H1 (cell line): ENCODE results near the gene ZNF346. TPM values are rescaled to one million over a fixed set of nuclear protein-coding genes. Genes with fewer than 3 reads are reported as not detected.

ENCODE experiments used
- CTCF ChIA-PET: fragments of 300-600 bp; sonication (Branson Sonifier 250); formaldehyde crosslinking; loops from one replicate; lab custom pipeline; 2021; ENCODE audit not compliant: partially characterized antibody; lab: Charles Lee
- POLR2A ChIA-PET: fragments of 300-600 bp; sonication (Branson Sonifier 250); formaldehyde crosslinking; loops from one replicate; lab custom pipeline; 2021; ENCODE audit warnings: inconsistent platforms; ENCODE audit not compliant: partially characterized antibody; lab: Charles Lee
- DNase-seq, 2 experiments: peaks; one replicate each; pipeline versions ENCODE4 v3.0.0 to v3.0.0-alpha.2; 2010 to 2022; ENCODE audit warnings: low spot score in 2 of 2, low read depth in 1 of 2, mixed read lengths in 1 of 2
- FAIRE-seq: peaks from 2 replicates; lab custom pipeline; 2011; peaks lifted over from hg19 to GRCh38; lab: Jason Lieb, UNC
- H2AFZ ChIP-seq: 2 replicates; pipeline ENCODE4 v1.8.1; 2012; ENCODE audit warnings: low read length, inconsistent platforms
- H2AK5ac ChIP-seq: 2 replicates; pipeline ENCODE4 v1.6.1; 2013; ENCODE audit warnings: low read depth, low read length
- H2BK120ac ChIP-seq: replicated peaks from 2 replicates; pipeline ENCODE3; 2013; ENCODE audit warnings: low read depth, low read length, inconsistent platforms
- H2BK12ac ChIP-seq: 2 replicates; pipeline ENCODE4 v1.6.1; 2013; ENCODE audit warnings: low read depth, low read length
- H2BK15ac ChIP-seq: 2 replicates; pipeline ENCODE4 v1.6.1; 2013; ENCODE audit warnings: low read length
- H2BK20ac ChIP-seq: 2 replicates; pipeline ENCODE4 v1.6.1; 2013; ENCODE audit warnings: low read length
- H2BK5ac ChIP-seq: 2 replicates; pipeline ENCODE4 v1.6.1; 2013; ENCODE audit warnings: low read depth, low read length
- H3K14ac ChIP-seq: 2 replicates; pipeline ENCODE4 v1.6.1; 2013; ENCODE audit warnings: inconsistent platforms; ENCODE audit not compliant: insufficient read length
- H3K18ac ChIP-seq: 2 replicates; pipeline ENCODE4 v1.6.1; 2013; ENCODE audit warnings: low read length; ENCODE audit errors: extremely low read depth
- H3K23ac ChIP-seq: 2 replicates; pipeline ENCODE4 v1.6.1; 2013; ENCODE audit warnings: inconsistent platforms; ENCODE audit not compliant: insufficient read length
- H3K23me2 ChIP-seq: 2 replicates; pipeline ENCODE4 v1.6.1; 2013; ENCODE audit warnings: low read depth, low read length
- H3K27ac ChIP-seq: 2 replicates; pipeline ENCODE4 v1.6.1; 2011; ENCODE audit warnings: low read depth, low read length, inconsistent platforms
- H3K27me3 ChIP-seq, 4 experiments: replicated peaks in 1 of 4; 1 replicate in 1 of 4; 2 replicates in 3 of 4; pipeline versions ENCODE4 v1.6.1 to v1.8.1; 2011 to 2013; ENCODE audit warnings: low read length in 3 of 4, mild to moderate bottlenecking in 3 of 4, inconsistent platforms in 2 of 4, mixed read lengths in 2 of 4, moderate library complexity in 1 of 4; ENCODE audit not compliant: control insufficient read depth in 3 of 4, insufficient read depth in 3 of 4; ENCODE audit errors: extremely low read depth in 1 of 4
- H3K36me3 ChIP-seq, 4 experiments: 2 replicates each; pipeline versions ENCODE4 v1.6.1 to v1.8.1; 2011 to 2013; ENCODE audit warnings: mild to moderate bottlenecking in 4 of 4, low read length in 3 of 4, moderate library complexity in 2 of 4, control low read depth in 1 of 4, inconsistent platforms in 1 of 4; ENCODE audit not compliant: insufficient read depth in 4 of 4, control insufficient read depth in 2 of 4
- H3K4ac ChIP-seq: replicated peaks from 2 replicates; pipeline ENCODE3; 2013; ENCODE audit warnings: low read length, low read depth, mixed read lengths, inconsistent platforms; ENCODE audit not compliant: insufficient read length
- H3K4me1 ChIP-seq, 4 experiments: replicated peaks in 1 of 4; 1 replicate in 1 of 4; 2 replicates in 3 of 4; pipeline versions ENCODE4 v1.6.1 to v1.8.1; 2011 to 2013; ENCODE audit warnings: low read length in 3 of 4, inconsistent platforms in 2 of 4, mixed read lengths in 1 of 4; ENCODE audit not compliant: insufficient read depth in 4 of 4, control insufficient read depth in 3 of 4
- H3K4me2 ChIP-seq, 2 experiments: 2 replicates each; pipeline versions ENCODE4 v1.6.1 to v1.8.1; 2011 to 2013; ENCODE audit warnings: low read depth in 2 of 2, low read length in 2 of 2, control low read depth in 1 of 2, inconsistent platforms in 1 of 2, mild to moderate bottlenecking in 1 of 2; ENCODE audit not compliant: insufficient read depth in 1 of 2
- H3K4me3 ChIP-seq, 4 experiments: fragments of 200-600, 300-600 bp in 1 of 4; sonication (generic), shearing (Covaris generic), sonication (Bioruptor Twin) in 1 of 4; 2 replicates each; pipeline versions ENCODE4 v1.5.1 to v1.8.1; 2011 to 2016; ENCODE audit warnings: low read length in 4 of 4, low read depth in 3 of 4, control low read depth in 2 of 4, inconsistent platforms in 2 of 4, mild to moderate bottlenecking in 2 of 4, mixed read lengths in 1 of 4, moderate library complexity in 1 of 4; ENCODE audit not compliant: insufficient read depth in 2 of 4; ENCODE audit errors: extremely low read depth in 1 of 4
- H3K56ac ChIP-seq: replicated peaks from 2 replicates; pipeline ENCODE3; 2013; ENCODE audit warnings: low read depth, mild to moderate bottlenecking, mixed read lengths, low read length, inconsistent platforms; ENCODE audit not compliant: insufficient read length
- H3K79me1 ChIP-seq: 2 replicates; pipeline ENCODE4 v1.6.1; 2013; ENCODE audit warnings: low read depth, low read length, control low read depth
- H3K79me2 ChIP-seq, 2 experiments: 2 replicates each; pipeline versions ENCODE4 v1.6.1 to v1.8.1; 2012 to 2013; ENCODE audit warnings: low read length in 2 of 2, mild to moderate bottlenecking in 2 of 2, inconsistent platforms in 1 of 2; ENCODE audit not compliant: insufficient read depth in 2 of 2, control insufficient read depth in 1 of 2
- H3K9ac ChIP-seq, 4 experiments: replicated peaks in 1 of 4; 1 replicate in 1 of 4; 2 replicates in 3 of 4; pipeline versions ENCODE4 v1.6.1 to v1.8.1; 2011 to 2013; ENCODE audit warnings: low read depth in 3 of 4, low read length in 3 of 4, control low read depth in 2 of 4, mild to moderate bottlenecking in 2 of 4, moderate library complexity in 2 of 4, inconsistent platforms in 1 of 4; ENCODE audit errors: extremely low read depth in 1 of 4
- H3K9me3 ChIP-seq, 2 experiments: 2 replicates each; pipeline versions ENCODE4 v1.6.1 to v1.8.1; 2012 to 2013; ENCODE audit warnings: mild to moderate bottlenecking in 2 of 2, moderate library complexity in 2 of 2, control low read depth in 1 of 2, inconsistent platforms in 1 of 2, low read depth in 1 of 2, low read length in 1 of 2, mixed read lengths in 1 of 2; ENCODE audit not compliant: insufficient read depth in 2 of 2
- H4K20me1 ChIP-seq, 2 experiments: replicated peaks in 1 of 2; 2 replicates each; pipeline versions ENCODE3 to v1.8.1; 2011 to 2013; ENCODE audit warnings: inconsistent platforms in 2 of 2, low read length in 2 of 2, mild to moderate bottlenecking in 1 of 2; ENCODE audit not compliant: insufficient read depth in 2 of 2, control insufficient read depth in 1 of 2
- H4K5ac ChIP-seq: 2 replicates; pipeline ENCODE4 v1.6.1; 2013; ENCODE audit warnings: low read length, low read depth, mixed read lengths, inconsistent platforms; ENCODE audit not compliant: insufficient read length
- H4K8ac ChIP-seq: 2 replicates; pipeline ENCODE4 v1.8.0; 2013; ENCODE audit warnings: mild to moderate bottlenecking, moderate library complexity, low read length, inconsistent platforms; ENCODE audit not compliant: insufficient read depth; ENCODE audit errors: extremely low read depth
- H4K91ac ChIP-seq: replicated peaks from 2 replicates; pipeline ENCODE3; 2013; ENCODE audit warnings: low read length, mixed read lengths, inconsistent platforms; ENCODE audit not compliant: insufficient read length
- HDAC6 ChIP-seq: IDR thresholded peaks from one replicate; pipeline ENCODE4 v1.7.1; 2012; ENCODE audit warnings: low read depth, mild to moderate bottlenecking, inconsistent platforms, low read length, moderate library complexity
- RAD21 ChIP-seq, 2 experiments: IDR thresholded peaks in 1 of 2; conservative IDR thresholded peaks in 1 of 2; 2 replicates each; pipeline ENCODE4 v1.6.1; 2011; ENCODE audit warnings: low read depth in 2 of 2, low read length in 2 of 2, improper control_type of control experiment in 1 of 2, inconsistent platforms in 1 of 2, mild to moderate bottlenecking in 1 of 2, moderate library complexity in 1 of 2
- SIX5 ChIP-seq: IDR thresholded peaks from 2 replicates; pipeline ENCODE4 v1.6.1; 2011; ENCODE audit warnings: mild to moderate bottlenecking, low read depth, low read length
- TAF1 ChIP-seq: IDR thresholded peaks from 2 replicates; pipeline ENCODE4 v1.6.1; 2011; ENCODE audit warnings: mild to moderate bottlenecking, low read depth, low read length
- YY1 ChIP-seq: IDR thresholded peaks from 2 replicates; pipeline ENCODE4 v1.6.1; 2011; ENCODE audit warnings: low read depth, mild to moderate bottlenecking, low read length
- WGBS, 2 experiments: shearing (Covaris generic) in 1 of 2; methylation state at CpG; one replicate each; pipeline versions ENCODE4 v1.1.6 to v1.1.7; 2013 to 2015; ENCODE audit warnings: low lambda C conversion rate in 2 of 2, mixed read lengths in 2 of 2, inconsistent platforms in 1 of 2, low coverage in 1 of 2, missing lambda C conversion rate in 1 of 2; ENCODE audit not compliant: insufficient replicate concordance in 2 of 2, insufficient coverage in 1 of 2, insufficient read length in 1 of 2; ENCODE audit errors: extremely low coverage in 1 of 2, missing lambda C conversion rate in 1 of 2; 5-methylcytosine and 5-hydroxymethylcytosine counted together
- polyA plus RNA-seq, 7 experiments: library from polyadenylated mRNA; depleted of rRNA in 3 of 7; stranded (reverse) in 5 of 7; unstranded in 2 of 7; fragments of >200 nt in 5 of 7; fragments of 200-250 nt in 2 of 7; gene quantifications; 1 replicate in 5 of 7; 2 replicates in 1 of 7; 4 replicates in 1 of 7; pipeline versions ENCODE4 v1.2.1 to v1.2.3, GENCODE V29; 2011 to 2013; ENCODE audit warnings: missing spikeins in 2 of 7, mixed read lengths in 2 of 7
- total RNA-seq: library from RNA; stranded (reverse); fragmentation: NEBNext Ultra II Directional; extraction: Animal tissue kit (Norgen Biotek cat#: 25700); gene quantifications from 2 replicates; pipeline ENCODE4 v1.2.1, GENCODE V29; 2021

ZNF346 gene
- total and polyA plus RNA-seq, 2 of the 8 experiments (the other 6 are each of a cell fraction or from before 2014, with no cell fraction given), result 19.9 to 20.8 TPM

DNA sequence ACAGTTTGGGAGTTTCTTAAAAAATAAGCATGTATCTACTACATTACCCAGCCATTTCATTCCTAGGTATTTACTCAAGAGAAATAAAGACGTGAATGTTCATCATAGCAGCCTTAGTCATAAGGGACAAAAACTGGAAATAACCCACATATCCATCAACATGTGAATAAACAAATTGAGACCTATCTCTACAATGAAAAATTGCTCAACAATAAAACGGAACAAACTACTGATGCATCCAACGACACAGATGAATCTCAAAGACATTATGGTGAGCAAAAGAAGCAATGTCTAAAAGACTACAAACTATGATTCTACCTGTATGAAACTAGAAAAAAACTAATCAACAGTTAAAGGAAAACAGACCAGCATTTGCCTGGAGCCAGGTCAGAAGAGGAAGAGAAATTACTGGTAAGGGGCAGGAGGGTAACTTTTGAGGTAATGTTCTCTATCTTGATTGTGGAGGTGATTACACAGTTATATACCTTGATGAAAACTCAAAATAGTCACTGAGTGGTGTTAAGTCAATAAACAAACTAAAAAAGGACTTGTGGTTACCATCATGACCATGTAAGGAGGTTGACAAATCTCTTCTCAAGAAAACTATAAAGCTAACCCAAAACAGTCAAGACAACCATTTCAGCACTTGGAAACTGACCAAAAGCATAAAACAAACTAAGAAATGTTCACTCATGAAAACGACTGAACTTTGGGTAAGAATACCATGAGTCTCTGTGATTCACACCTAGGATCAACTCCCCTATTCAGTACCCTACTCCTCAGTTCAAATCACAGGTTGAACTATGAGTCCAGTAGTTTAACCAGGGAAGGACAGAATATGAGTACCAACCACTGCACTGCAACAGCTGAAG is 26.4 kb upstream of the ZNF346 start:
- FAIRE-seq, result no peak
- Histone ChIP-seq H3K23ac (no peak overlapping the region), H4K20me1 (peaks cover 2 to 5% of the 10 kb centered on the region in 2 experiments), H3K79me2 (peaks cover 20 to 97% of the 10 kb centered on the region in 2 experiments), H3K4me2 (no peak overlapping the region), H3K27me3 (no peaks in the 10 kb centered on the region), H3K4me3 (no peak overlapping the region), H3K36me3 (no peaks in the 10 kb centered on the region), H3K23me2 (no peaks in the 10 kb centered on the region; the same call in 1 of the 2 replicates), H2BK5ac (no peak overlapping the region), H3K56ac (no peak overlapping the region), H3K4me1 (no peaks in the 10 kb centered on the region), H3K27ac (no peak overlapping the region), H3K18ac (no peak overlapping the region), H4K91ac (no peak overlapping the region), H2BK12ac (no peak overlapping the region), H3K14ac (no peak overlapping the region), H4K8ac (no peak overlapping the region), H2BK20ac (no peak overlapping the region), H2AK5ac (no peak overlapping the region), H3K9ac (no peak overlapping the region), H3K79me1 (no peaks in the 10 kb centered on the region), H3K9me3 (peaks cover 4 to 10% of the 10 kb centered on the region in 2 experiments; a peak in 3 of 4 replicates), H2AFZ (no peak overlapping the region), H2BK15ac (no peak overlapping the region), H3K4ac (no peak overlapping the region), H4K5ac (no peak overlapping the region), H2BK120ac (no peak overlapping the region)
- TF ChIP-seq SIX5, result no peak
- no peak for TF ChIP-seq RAD21 (IDR thresholded peaks at IDR 0.05 in 1 of 2, conservative IDR thresholded peaks at IDR 0.05 in 1 of 2; ENCODE audit: low read depth in 2 of 2, low read length in 2 of 2)
- no peak for TF ChIP-seq TAF1
- TF ChIP-seq HDAC6, result no peak
- TF ChIP-seq YY1, result no peak
- 94% methylated on average over 4 of the region's 4 CpGs; no CpG with 5 or more reads in 1 of the 2 experiments for WGBS, 2 experiments
- ChIA-PET CTCF (interaction anchor here (0.6 to 1.6 kb wide), 6 partner anchors 9 to 207 kb away, joined by 3 to 5 read pairs (median 4); partner anchors contain the start of gene ZNF346), POLR2A (interaction anchor here (1.3 to 1.8 kb wide), 4 partner anchors 10 to 136 kb away, joined by 3 to 11 read pairs (median 4); partner anchors contain the start of genes UIMC1 and ZNF346)
- no peak for DNase-seq
